ENCODE results near the gene FAM200C. TPM values are rescaled to one million over a fixed set of nuclear protein-coding genes. Genes with fewer than 3 reads are reported as not detected.

Gene FAM200C
- polyA plus RNA-seq, 1 donor (not counting 4 experiments of a cell fraction or from before 2014, with no cell fraction given): 1.7 TPM

- dilution Hi-C loops (cut with MboI; ENCODE audit: extremely low pct_ligation_motif_present, low sequenced_read_pairs): no loop called here
- Histone ChIP-seq H3K9me3 (ENCODE audit: control insufficient read depth, low read depth, low read length) (no peaks in the 10 kb centered on the region), H3K4me2 (ENCODE audit: control insufficient read depth, extremely low read depth, insufficient read depth, low read depth, low read length) (no peak overlapping the region), H3K9ac (ENCODE audit: control insufficient read depth, extremely low read depth, insufficient read depth, low read length) (no peak overlapping the region), H3K9me1 (ENCODE audit: control insufficient read depth, extremely low read depth, insufficient read depth, low read length) (no peaks in the 10 kb centered on the region), H3K27me3 (ENCODE audit: control insufficient read depth, extremely low read depth, insufficient read depth, low read length) (no peaks in the 10 kb centered on the region), H4K20me1 (ENCODE audit: control insufficient read depth, extremely low read depth, insufficient read depth, low read length) (no peaks in the 10 kb centered on the region), H3K27ac (ENCODE audit: control insufficient read depth, insufficient read depth, low read length) (no peak overlapping the region), H3K79me2 (ENCODE audit: control insufficient read depth, insufficient read depth, low read length) (no peaks in the 10 kb centered on the region), H2AFZ (ENCODE audit: control insufficient read depth, low read length) (no peak overlapping the region), H3K36me3 (ENCODE audit: control insufficient read depth in 2 of 2, extremely low read depth in 1 of 2, insufficient read depth in 2 of 2, low read length in 2 of 2) (peaks cover 3% of the 10 kb centered on the region in 2 experiments), H3K4me3 (ENCODE audit: control insufficient read depth in 2 of 3, extremely low read depth in 1 of 3, insufficient read depth in 2 of 3, low read depth in 1 of 3, low read length in 3 of 3) (no peak overlapping the region), H3K4me1 (ENCODE audit: control insufficient read depth, extremely low read depth, insufficient read depth, low read length) (peaks cover 9% of the 10 kb centered on the region)
- FAIRE-seq (no peak), DNase-seq (ENCODE audit: low read depth, low spot score) (no peak)
- no peak for TF ChIP-seq EZH2 (IDR thresholded peaks at IDR 0.05; ENCODE audit: low read length)
- TF ChIP-seq, protein P1, sequence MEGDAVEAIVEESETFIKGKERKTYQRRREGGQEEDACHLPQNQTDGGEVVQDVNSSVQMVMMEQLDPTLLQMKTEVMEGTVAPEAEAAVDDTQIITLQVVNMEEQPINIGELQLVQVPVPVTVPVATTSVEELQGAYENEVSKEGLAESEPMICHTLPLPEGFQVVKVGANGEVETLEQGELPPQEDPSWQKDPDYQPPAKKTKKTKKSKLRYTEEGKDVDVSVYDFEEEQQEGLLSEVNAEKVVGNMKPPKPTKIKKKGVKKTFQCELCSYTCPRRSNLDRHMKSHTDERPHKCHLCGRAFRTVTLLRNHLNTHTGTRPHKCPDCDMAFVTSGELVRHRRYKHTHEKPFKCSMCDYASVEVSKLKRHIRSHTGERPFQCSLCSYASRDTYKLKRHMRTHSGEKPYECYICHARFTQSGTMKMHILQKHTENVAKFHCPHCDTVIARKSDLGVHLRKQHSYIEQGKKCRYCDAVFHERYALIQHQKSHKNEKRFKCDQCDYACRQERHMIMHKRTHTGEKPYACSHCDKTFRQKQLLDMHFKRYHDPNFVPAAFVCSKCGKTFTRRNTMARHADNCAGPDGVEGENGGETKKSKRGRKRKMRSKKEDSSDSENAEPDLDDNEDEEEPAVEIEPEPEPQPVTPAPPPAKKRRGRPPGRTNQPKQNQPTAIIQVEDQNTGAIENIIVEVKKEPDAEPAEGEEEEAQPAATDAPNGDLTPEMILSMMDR (optimal IDR thresholded peaks at IDR 0.05 in 1 of 3, IDR thresholded peaks at IDR 0.05 in 1 of 3, conservative IDR thresholded peaks at IDR 0.05 in 1 of 3; ENCODE audit: extremely low read depth in 1 of 3, insufficient read depth in 2 of 3, low read length in 3 of 3): no peak
Observed at GRCh38 chr5:160432196-160432595, 32.3 kb upstream of the FAM200C start.

GRCh38 chr5:160427607-160428006, 27.8 kb upstream of the FAM200C start:
- Histone ChIP-seq H3K9ac (ENCODE audit: control insufficient read depth, extremely low read depth, insufficient read depth, low read length) (no peak overlapping the region), H3K9me3 (ENCODE audit: control insufficient read depth, low read depth, low read length) (no peaks in the 10 kb centered on the region), H3K4me2 (ENCODE audit: control insufficient read depth, extremely low read depth, insufficient read depth, low read depth, low read length) (no peak overlapping the region), H3K36me3 (ENCODE audit: control insufficient read depth in 2 of 2, extremely low read depth in 1 of 2, insufficient read depth in 2 of 2, low read length in 2 of 2) (peaks cover 4 to 20% of the 10 kb centered on the region in 2 experiments), H3K79me2 (ENCODE audit: control insufficient read depth, insufficient read depth, low read length) (peaks cover 19% of the 10 kb centered on the region), H4K20me1 (ENCODE audit: control insufficient read depth, extremely low read depth, insufficient read depth, low read length) (no peaks in the 10 kb centered on the region), H3K4me1 (ENCODE audit: control insufficient read depth, extremely low read depth, insufficient read depth, low read length) (peaks cover 20% of the 10 kb centered on the region), H2AFZ (ENCODE audit: control insufficient read depth, low read length) (no peak overlapping the region), H3K27ac (ENCODE audit: control insufficient read depth, insufficient read depth, low read length) (no peak overlapping the region), H3K27me3 (ENCODE audit: control insufficient read depth, extremely low read depth, insufficient read depth, low read length) (no peaks in the 10 kb centered on the region), H3K4me3 (ENCODE audit: control insufficient read depth in 2 of 3, extremely low read depth in 1 of 3, insufficient read depth in 2 of 3, low read depth in 1 of 3, low read length in 3 of 3) (no peak overlapping the region), H3K9me1 (ENCODE audit: control insufficient read depth, extremely low read depth, insufficient read depth, low read length) (no peaks in the 10 kb centered on the region)
- FAIRE-seq (no peak), DNase-seq (ENCODE audit: low read depth, low spot score) (no peak)
- dilution Hi-C loops (cut with MboI; ENCODE audit: extremely low pct_ligation_motif_present, low sequenced_read_pairs): no loop called here
- TF ChIP-seq, protein P1 (optimal IDR thresholded peaks at IDR 0.05 in 1 of 3, IDR thresholded peaks at IDR 0.05 in 1 of 3, conservative IDR thresholded peaks at IDR 0.05 in 1 of 3; ENCODE audit: extremely low read depth in 1 of 3, insufficient read depth in 2 of 3, low read length in 3 of 3): no peak
- TF ChIP-seq EZH2 (IDR thresholded peaks at IDR 0.05; ENCODE audit: low read length): no peak

Measured in keratinocyte (primary cell).